ENCODE results near the gene FOXC1. TPM values are rescaled to one million over a fixed set of nuclear protein-coding genes. Genes with fewer than 3 reads are reported as not detected.

Gene FOXC1
- total RNA-seq, 1 experiment from 2014 or later: 6.7 TPM

- ATAC-seq (no peak), DNase-seq (ENCODE audit: low read depth, low spot score) (no peak)
- Histone ChIP-seq H3K27me3 (ENCODE audit: control insufficient read depth, insufficient read depth, low read length) (no peaks in the 10 kb centered on the region), H3K4me3 (ENCODE audit: low read depth in 2 of 2, low read length in 2 of 2) (no peak overlapping the region), H3K36me3 (ENCODE audit: control insufficient read depth, insufficient read depth, low read length) (no peaks in the 10 kb centered on the region; the same call in 1 of the 2 replicates), H3K27ac (ENCODE audit: low read length) (no peak overlapping the region), H3K4me1 (ENCODE audit: control insufficient read depth, insufficient read depth, low read length) (peaks cover 12% of the 10 kb centered on the region), H3K9me3 (ENCODE audit: control insufficient read depth, insufficient read depth, low read depth, low read length) (no peaks in the 10 kb centered on the region)
- CTCF ChIA-PET: interaction anchor here (0.6 kb wide), 1 partner anchor 443 kb away, joined by 3 read pairs; no protein-coding TSS in a partner anchor
- TF ChIP-seq POLR2AphosphoS5 (IDR thresholded peaks at IDR 0.05; ENCODE audit: low read depth, low read length): no peak
- TF ChIP-seq REST (IDR thresholded peaks at IDR 0.05; ENCODE audit: insufficient read depth in 1 of 2, low read depth in 2 of 2, low read length in 1 of 2): no peak
- no peak for TF ChIP-seq CTCF (IDR thresholded peaks at IDR 0.05)
- TF ChIP-seq TCF7L2 (IDR thresholded peaks at IDR 0.05; ENCODE audit: low read depth, low read length): no peak
- no peak for TF ChIP-seq SIN3A (IDR thresholded peaks at IDR 0.05; ENCODE audit: borderline replicate concordance, insufficient read depth, low read depth, low read length)
- intact Hi-C loops (cut with micrococcal nuclease; ENCODE audit: unreplicated experiment) (loop anchor here (5.0 to 10.0 kb wide), 2 partner anchors 1035 to 1098 kb away; no protein-coding TSS in a partner anchor), in situ Hi-C loops (cut with HindIII; ENCODE audit: low pct_unique_long_range_greater_than_20kb, low sequenced_read_pairs) (no loop called here)
- POLR2A ChIA-PET: no interaction called here
- no TSS peak for BruUV-seq (replicated peaks)
These were observed 10.2 kb upstream of the FOXC1 start for GRCh38 chr6:1599469-1599868.

GRCh38 chr6:1600063-1600763 is 9.5 kb upstream of the FOXC1 start:
- POLR2A ChIA-PET: interaction anchor here (0.6 kb wide), 2 partner anchors 135 to 1009 kb away, joined by 4 to 8 read pairs; no protein-coding TSS in a partner anchor
- Histone ChIP-seq H3K36me3 (ENCODE audit: control insufficient read depth, insufficient read depth, low read length) (no peaks in the 10 kb centered on the region; the same call in 1 of the 2 replicates), H3K27me3 (ENCODE audit: control insufficient read depth, insufficient read depth, low read length) (no peaks in the 10 kb centered on the region; the same call in 1 of the 2 replicates), H3K4me3 (ENCODE audit: low read depth in 2 of 2, low read length in 2 of 2) (no peak overlapping the region), H3K27ac (ENCODE audit: low read length) (no peak overlapping the region), H3K4me1 (ENCODE audit: control insufficient read depth, insufficient read depth, low read length) (peaks cover 10% of the 10 kb centered on the region), H3K9me3 (ENCODE audit: control insufficient read depth, insufficient read depth, low read depth, low read length) (no peaks in the 10 kb centered on the region)
- intact Hi-C loops (cut with micrococcal nuclease; ENCODE audit: unreplicated experiment): loop anchor here (5.0 kb wide), 2 partner anchors 87 to 502 kb away; no protein-coding TSS in a partner anchor
- CTCF ChIA-PET: interaction anchor here (0.6 kb wide), 1 partner anchor 443 kb away, joined by 3 read pairs; no protein-coding TSS in a partner anchor
- no TSS peak for BruUV-seq (replicated peaks)
- ATAC-seq: no peak
- no peak for DNase-seq (ENCODE audit: low read depth, low spot score)
- in situ Hi-C loops (cut with HindIII; ENCODE audit: low pct_unique_long_range_greater_than_20kb, low sequenced_read_pairs): no loop called here
- no peak for TF ChIP-seq POLR2AphosphoS5 (IDR thresholded peaks at IDR 0.05; ENCODE audit: low read depth, low read length)
- no peak for TF ChIP-seq CTCF (IDR thresholded peaks at IDR 0.05)
- TF ChIP-seq SIN3A (IDR thresholded peaks at IDR 0.05; ENCODE audit: borderline replicate concordance, insufficient read depth, low read depth, low read length): no peak
- no peak for TF ChIP-seq REST (IDR thresholded peaks at IDR 0.05; ENCODE audit: insufficient read depth in 1 of 2, low read depth in 2 of 2, low read length in 1 of 2)
- TF ChIP-seq TCF7L2 (IDR thresholded peaks at IDR 0.05; ENCODE audit: low read depth, low read length): no peak

All from Panc1 (cell line).